ENCODE data around the gene ZNF550. TPM values are rescaled to one million over a fixed set of nuclear protein-coding genes. Genes with fewer than 3 reads are reported as not detected.
A peak's percentile ranks its signal among the peaks of the same experiment; 100 is the strongest.

The ZNF550 gene
- polyA plus RNA-seq (2013), result 4.0 and 4.1 TPM in 2 replicates

DNA sequence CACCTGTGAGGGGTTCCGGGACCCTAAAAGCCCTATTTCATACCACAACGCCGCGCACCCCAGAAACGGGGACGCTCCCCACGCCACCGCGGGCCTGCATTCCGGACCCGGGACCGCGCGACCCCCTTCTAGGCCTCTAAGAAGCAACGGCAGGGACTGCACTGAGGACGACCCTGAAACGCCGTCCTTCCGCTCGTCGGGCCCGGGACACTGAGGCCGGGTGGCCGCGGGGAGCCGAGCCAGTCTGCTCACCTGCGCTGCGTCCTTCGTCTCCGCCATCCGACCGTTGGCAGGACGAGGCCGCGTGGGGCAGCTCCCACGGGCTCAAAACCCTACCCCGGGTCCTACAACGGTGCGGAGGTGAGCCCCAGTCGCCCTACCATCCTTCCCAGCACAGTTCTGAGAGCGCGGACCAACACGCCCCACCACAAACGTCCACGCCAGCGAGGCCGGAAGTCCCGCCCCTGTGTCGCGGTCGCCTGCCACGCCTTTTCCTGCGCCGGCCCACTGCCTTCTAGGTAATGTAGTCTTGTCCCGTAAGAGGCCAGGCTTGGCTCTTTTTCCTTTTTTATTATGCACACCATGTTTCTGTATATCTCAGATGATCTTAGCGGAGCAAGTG is at the start of gene ZNF550:
Gene ZNF550, minus strand, starts transcription at position 460 of the 622 bp plus-strand sequence. Its CDS starts 181 bp downstream, at position 279.
- Histone ChIP-seq H4K12ac (ENCODE audit: low read depth, low read length) (peak within 1 kb of the TSS; percentile 54), H3K79me2 (ENCODE audit: control insufficient read depth, insufficient read depth, low read length, poor library complexity) (peaks cover 5% of the 10 kb centered on the region), H2BK120ac (ENCODE audit: insufficient read depth, low read length, poor library complexity) (peak within 1 kb of the TSS; percentile 16), H2BK5ac (ENCODE audit: low read depth, low read length, poor library complexity) (no peak within 1 kb of the TSS), H3K79me1 (ENCODE audit: low read length) (peaks cover 5% of the 10 kb centered on the region), H4K91ac (ENCODE audit: low read depth, low read length) (peak within 1 kb of the TSS; percentile 28), H3K4me1 (ENCODE audit: control insufficient read depth in 1 of 2, insufficient read depth in 2 of 2, low read length in 2 of 2) (peaks cover 2 to 7% of the 10 kb centered on the region in 2 experiments), H3K4me2 (ENCODE audit: low read length) (peak within 1 kb of the TSS; percentile 63), H3K23ac (ENCODE audit: low read length) (no peak within 1 kb of the TSS), H3K9ac (ENCODE audit: low read length) (peak within 1 kb of the TSS; percentile 65), H2BK12ac (ENCODE audit: low read length) (no peak within 1 kb of the TSS), H3K9me3 (ENCODE audit: insufficient read depth, low read depth, low read length) (peaks cover 9% of the 10 kb centered on the region), H3K4me3 (ENCODE audit: low read depth, low read length) (peak within 1 kb of the TSS; percentile 94), H3K27me3 (ENCODE audit: insufficient read depth, low read length) (no peaks in the 10 kb centered on the region), H2AK5ac (ENCODE audit: low read length) (no peak within 1 kb of the TSS), H2AFZ (ENCODE audit: insufficient read depth, low read length, poor library complexity) (peak within 1 kb of the TSS; percentile 65), H3K18ac (ENCODE audit: low read length) (peak within 1 kb of the TSS; percentile 58), H3K4ac (ENCODE audit: low read depth, low read length) (peak within 1 kb of the TSS; percentile 28), H3K14ac (ENCODE audit: low read length) (peak within 1 kb of the TSS; percentile 58), H4K8ac (ENCODE audit: low read depth, low read length) (peak within 1 kb of the TSS; percentile 77), H3K36me3 (ENCODE audit: control insufficient read depth in 1 of 2, insufficient read depth in 2 of 2, low read length in 2 of 2) (peaks cover 7 to 13% of the 10 kb centered on the region in 2 experiments), H3K27ac (ENCODE audit: low read depth, low read length) (no peak within 1 kb of the TSS)
- DNase-seq, result peak; percentile 80 to 91
- WGBS (ENCODE audit: extremely low coverage, insufficient coverage, insufficient read length), result no CpG with 5 or more reads among the region's 56 CpGs

DNA sequence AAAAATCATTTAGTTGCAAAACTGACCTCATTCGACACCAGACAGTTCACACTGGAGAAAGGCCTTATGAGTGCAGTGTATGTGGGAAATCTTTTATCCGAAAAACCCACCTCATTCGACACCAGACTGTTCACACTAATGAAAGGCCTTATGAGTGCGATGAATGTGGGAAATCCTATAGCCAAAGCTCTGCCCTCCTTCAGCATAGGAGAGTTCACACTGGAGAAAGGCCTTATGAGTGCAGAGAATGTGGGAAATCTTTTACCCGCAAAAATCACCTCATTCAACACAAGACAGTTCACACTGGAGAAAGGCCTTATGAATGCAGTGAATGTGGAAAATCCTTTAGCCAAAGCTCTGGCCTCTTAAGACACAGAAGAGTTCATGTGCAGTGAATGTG is 47.3 kb upstream of the ZNF550 start:
- Histone ChIP-seq H4K12ac (ENCODE audit: low read depth, low read length) (no peak overlapping the region), H3K79me1 (ENCODE audit: low read length) (no peaks in the 10 kb centered on the region), H3K4me3 (ENCODE audit: low read depth, low read length) (no peak overlapping the region), H4K8ac (ENCODE audit: low read depth, low read length) (no peak overlapping the region), H3K18ac (ENCODE audit: low read length) (no peak overlapping the region), H4K91ac (ENCODE audit: low read depth, low read length) (no peak overlapping the region), H3K36me3 (ENCODE audit: control insufficient read depth in 1 of 2, insufficient read depth in 2 of 2, low read length in 2 of 2) (peaks cover 2 to 23% of the 10 kb centered on the region in 2 experiments), H3K14ac (ENCODE audit: low read length) (no peak overlapping the region), H3K4me2 (ENCODE audit: low read length) (no peak overlapping the region), H2BK120ac (ENCODE audit: insufficient read depth, low read length, poor library complexity) (no peak overlapping the region), H2AFZ (ENCODE audit: insufficient read depth, low read length, poor library complexity) (no peak overlapping the region), H3K9me3 (ENCODE audit: insufficient read depth, low read depth, low read length) (no peaks in the 10 kb centered on the region), H3K23ac (ENCODE audit: low read length) (no peak overlapping the region), H3K27ac (ENCODE audit: low read depth, low read length) (no peak overlapping the region), H3K4me1 (ENCODE audit: control insufficient read depth in 1 of 2, insufficient read depth in 2 of 2, low read length in 2 of 2) (no peaks in the 10 kb centered on the region), H3K9ac (ENCODE audit: low read length) (no peak overlapping the region), H2BK12ac (ENCODE audit: low read length) (no peak overlapping the region), H3K79me2 (ENCODE audit: control insufficient read depth, insufficient read depth, low read length, poor library complexity) (no peaks in the 10 kb centered on the region), H2BK5ac (ENCODE audit: low read depth, low read length, poor library complexity) (no peak overlapping the region), H3K4ac (ENCODE audit: low read depth, low read length) (no peak overlapping the region), H2AK5ac (ENCODE audit: low read length) (no peak overlapping the region), H3K27me3 (ENCODE audit: insufficient read depth, low read length) (no peaks in the 10 kb centered on the region)
- no CpG with 5 or more reads among the region's 5 CpGs for WGBS (ENCODE audit: extremely low coverage, insufficient coverage, insufficient read length)
- peak in 1 of 2 donors; percentile 3 for DNase-seq

DNA sequence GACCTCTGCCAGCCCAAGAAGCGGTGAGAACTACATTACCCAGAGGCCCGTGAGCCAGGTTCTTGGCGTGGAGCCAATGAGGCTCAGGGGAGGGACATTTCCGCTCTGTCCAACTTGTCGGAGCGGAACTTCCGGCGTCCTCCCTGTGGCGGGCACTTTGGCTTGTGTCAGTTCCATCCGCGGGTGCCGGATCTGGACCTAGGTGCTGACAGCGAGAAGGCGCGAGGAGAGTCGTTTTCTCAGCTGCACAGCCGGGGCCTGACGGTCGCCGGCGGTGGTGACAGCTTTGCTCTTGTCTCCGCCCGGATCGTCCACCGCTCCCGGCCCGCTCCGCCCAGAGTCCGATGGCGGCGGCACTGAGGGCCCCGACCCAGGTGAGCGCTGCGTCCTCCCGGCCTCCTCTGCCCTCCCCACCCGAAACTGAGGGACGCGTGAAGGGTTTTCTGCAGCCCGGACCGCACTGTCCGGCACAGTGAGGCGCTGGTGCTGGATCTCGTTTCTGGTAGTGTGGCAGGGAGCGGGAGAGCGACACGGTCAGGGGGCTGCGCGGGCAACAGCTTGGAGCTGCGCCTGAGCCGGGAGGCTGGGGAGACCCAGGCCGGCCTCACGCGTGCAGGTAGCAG is 40.2 kb upstream of the ZNF550 start, which contains the start of gene ZNF530:
Gene ZNF530, plus strand, starts transcription at position 125 of the 623 bp plus-strand sequence. CDS start 4,461 bp downstream, outside the sequence.
- H3K18ac ChIP-seq (ENCODE audit: low read length), result peak within 1 kb of the TSS; percentile 28
- no CpG with 5 or more reads among the region's 53 CpGs for WGBS (ENCODE audit: extremely low coverage, insufficient coverage, insufficient read length)
- H3K23ac ChIP-seq (ENCODE audit: low read length), result no peak within 1 kb of the TSS
- no peak within 1 kb of the TSS for H2BK120ac ChIP-seq (ENCODE audit: insufficient read depth, low read length, poor library complexity)
- peak within 1 kb of the TSS; percentile 50 for H3K9ac ChIP-seq (ENCODE audit: low read length)
- H2BK5ac ChIP-seq (ENCODE audit: low read depth, low read length, poor library complexity), result no peak within 1 kb of the TSS
- peak within 1 kb of the TSS; percentile 5 for H3K14ac ChIP-seq (ENCODE audit: low read length)
- H4K12ac ChIP-seq (ENCODE audit: low read depth, low read length), result peak within 1 kb of the TSS; percentile 4
- H3K4ac ChIP-seq (ENCODE audit: low read depth, low read length), result no peak within 1 kb of the TSS
- DNase-seq, result peak; percentile 85 to 97
- H2AK5ac ChIP-seq (ENCODE audit: low read length), result no peak within 1 kb of the TSS
- H3K27ac ChIP-seq (ENCODE audit: low read depth, low read length), result no peak within 1 kb of the TSS
- H3K79me1 ChIP-seq (ENCODE audit: low read length), result no peaks in the 10 kb centered on the region
- peaks cover 4% of the 10 kb centered on the region for H3K79me2 ChIP-seq (ENCODE audit: control insufficient read depth, insufficient read depth, low read length, poor library complexity)
- H3K27me3 ChIP-seq (ENCODE audit: insufficient read depth, low read length), result no peaks in the 10 kb centered on the region
- peak within 1 kb of the TSS; percentile 72 for H4K8ac ChIP-seq (ENCODE audit: low read depth, low read length)
- H3K4me3 ChIP-seq (ENCODE audit: low read depth, low read length), result peak within 1 kb of the TSS; percentile 91
- peak within 1 kb of the TSS; percentile 77 for H2AFZ ChIP-seq (ENCODE audit: insufficient read depth, low read length, poor library complexity)
- peaks cover 5 to 10% of the 10 kb centered on the region in 2 experiments for H3K4me1 ChIP-seq (ENCODE audit: control insufficient read depth in 1 of 2, insufficient read depth in 2 of 2, low read length in 2 of 2)
- H3K9me3 ChIP-seq (ENCODE audit: insufficient read depth, low read depth, low read length), result no peaks in the 10 kb centered on the region
- no peak within 1 kb of the TSS for H2BK12ac ChIP-seq (ENCODE audit: low read length)
- peaks cover 0 to 5% of the 10 kb centered on the region in 2 experiments for H3K36me3 ChIP-seq (ENCODE audit: control insufficient read depth in 1 of 2, insufficient read depth in 2 of 2, low read length in 2 of 2)
- H3K4me2 ChIP-seq (ENCODE audit: low read length), result peak within 1 kb of the TSS; percentile 96
- H4K91ac ChIP-seq (ENCODE audit: low read depth, low read length), result no peak within 1 kb of the TSS

DNA sequence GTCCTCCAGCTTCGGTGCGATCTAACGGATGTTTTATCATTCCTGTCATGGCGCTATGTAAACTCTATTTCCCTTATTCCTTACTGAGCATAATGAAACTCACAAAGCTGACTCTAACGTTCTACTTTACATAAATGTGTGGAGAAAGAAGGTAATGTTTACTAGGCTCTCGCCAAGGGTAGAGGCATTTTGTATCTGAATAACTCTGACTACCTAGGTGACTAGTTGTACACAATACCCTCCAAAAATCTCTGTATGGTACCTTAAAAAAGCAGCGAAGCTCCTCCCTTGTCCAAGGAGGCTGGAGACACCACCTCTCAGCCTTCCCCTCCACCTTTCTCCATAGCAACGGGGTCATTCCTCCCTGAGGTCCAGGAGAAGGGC is 39.7 kb upstream of the ZNF550 start:
- no peak overlapping the region for H3K14ac ChIP-seq (ENCODE audit: low read length)
- H3K9ac ChIP-seq (ENCODE audit: low read length), result no peak overlapping the region
- peak overlapping the region; percentile 96 for H3K4me2 ChIP-seq (ENCODE audit: low read length)
- no peak overlapping the region for H3K27ac ChIP-seq (ENCODE audit: low read depth, low read length)
- H4K12ac ChIP-seq (ENCODE audit: low read depth, low read length), result no peak overlapping the region
- no peak overlapping the region for H2BK5ac ChIP-seq (ENCODE audit: low read depth, low read length, poor library complexity)
- H4K8ac ChIP-seq (ENCODE audit: low read depth, low read length), result peak overlapping the region; percentile 72
- H3K27me3 ChIP-seq (ENCODE audit: insufficient read depth, low read length), result no peaks in the 10 kb centered on the region
- no peaks in the 10 kb centered on the region for H3K9me3 ChIP-seq (ENCODE audit: insufficient read depth, low read depth, low read length)
- no peak overlapping the region for H2AK5ac ChIP-seq (ENCODE audit: low read length)
- no peak overlapping the region for H4K91ac ChIP-seq (ENCODE audit: low read depth, low read length)
- H2BK120ac ChIP-seq (ENCODE audit: insufficient read depth, low read length, poor library complexity), result no peak overlapping the region
- WGBS (ENCODE audit: extremely low coverage, insufficient coverage, insufficient read length), result no CpG with 5 or more reads among the region's 8 CpGs
- no peak overlapping the region for H3K23ac ChIP-seq (ENCODE audit: low read length)
- peaks cover 0 to 1% of the 10 kb centered on the region in 2 experiments for H3K36me3 ChIP-seq (ENCODE audit: control insufficient read depth in 1 of 2, insufficient read depth in 2 of 2, low read length in 2 of 2)
- peaks cover 5 to 10% of the 10 kb centered on the region in 2 experiments for H3K4me1 ChIP-seq (ENCODE audit: control insufficient read depth in 1 of 2, insufficient read depth in 2 of 2, low read length in 2 of 2)
- H3K79me2 ChIP-seq (ENCODE audit: control insufficient read depth, insufficient read depth, low read length, poor library complexity), result peaks cover 4% of the 10 kb centered on the region
- no peak overlapping the region for H3K4ac ChIP-seq (ENCODE audit: low read depth, low read length)
- no peak for DNase-seq
- no peak overlapping the region for H2BK12ac ChIP-seq (ENCODE audit: low read length)
- no peak overlapping the region for H3K18ac ChIP-seq (ENCODE audit: low read length)
- H2AFZ ChIP-seq (ENCODE audit: insufficient read depth, low read length, poor library complexity), result no peak overlapping the region
- no peak overlapping the region for H3K4me3 ChIP-seq (ENCODE audit: low read depth, low read length)
- H3K79me1 ChIP-seq (ENCODE audit: low read length), result no peaks in the 10 kb centered on the region

Data from trophoblast cell (in vitro differentiated cells and primary cell).